HepG2 (cell line): Measurements from ENCODE around the gene PSENEN. TPM values are rescaled to one million over a fixed set of nuclear protein-coding genes. Genes with fewer than 3 reads are reported as not detected.
A peak's percentile ranks its signal among the peaks of the same experiment; 100 is the strongest.

Source experiments
- ATAC-seq: fragments of 200-7000 bp; cut with Tn5 transposase; 3 replicates; pipeline ENCODE4 v1.9.1; 2020; ENCODE audit warnings: mild to moderate bottlenecking, moderate library complexity
- BruUV-seq: library from RNA; stranded (reverse); fragments of 400-500 nt; replicated peaks from 2 replicates; lab custom pipeline; 2021; lab: Mats Ljungman, UMichigan
- CTCF ChIA-PET: fragments of 300-600 bp; formaldehyde crosslinking; extraction: SDS; loops from one replicate; lab custom pipeline; 2021; ENCODE audit warnings: low total read pairs, inconsistent platforms, low intra/inter-chr PET ratio; lab: Yijun Ruan, JAX
- POLR2A ChIA-PET: fragments of 350-600 bp; sonication (Branson Sonifier 250); formaldehyde crosslinking; loops from one replicate; lab custom pipeline; 2020; ENCODE audit warnings: antibody characterized with exemption, inconsistent platforms; lab: Yijun Ruan, JAX
- DNase-seq: peaks from one replicate; pipeline ENCODE4 v3.0.0-alpha.2; 2015; ENCODE audit warnings: low spot score
- FAIRE-seq: peaks from 3 replicates; lab custom pipeline; 2011; peaks lifted over from hg19 to GRCh38; lab: Jason Lieb, UNC
- H2AFZ ChIP-seq: one replicate; pipeline ENCODE4 v1.6.1; 2011; ENCODE audit warnings: low read length, inconsistent platforms
- H3K27ac ChIP-seq: fragments of 300-600 bp; 3 replicates; pipeline ENCODE4 v1.8.0; 2011; ENCODE audit warnings: mixed run types, mild to moderate bottlenecking, mixed read lengths, low read length, inconsistent platforms; ENCODE audit not compliant: insufficient read depth; ENCODE audit errors: extremely low read length
- H3K27me3 ChIP-seq, 2 experiments: fragments of 200-600 bp in 1 of 2; 2 replicates in 1 of 2; 3 replicates in 1 of 2; pipeline versions ENCODE4 v1.6.0 to v1.8.0; 2011; ENCODE audit warnings: low read length in 2 of 2, mild to moderate bottlenecking in 2 of 2, moderate library complexity in 2 of 2, inconsistent platforms in 1 of 2; ENCODE audit not compliant: insufficient read depth in 2 of 2, control insufficient read depth in 1 of 2
- H3K36me3 ChIP-seq, 2 experiments: fragments of 200-600 bp in 1 of 2; replicated peaks in 1 of 2; 2 replicates in 1 of 2; 3 replicates in 1 of 2; pipeline versions ENCODE4 v1.5.1 to v1.8.0; 2011; ENCODE audit warnings: low read length in 2 of 2, inconsistent platforms in 1 of 2; ENCODE audit not compliant: insufficient read depth in 2 of 2, control insufficient read depth in 1 of 2
- H3K4me1 ChIP-seq: 2 replicates; pipeline ENCODE4 v1.5.1; 2012; ENCODE audit warnings: low read length, inconsistent platforms; ENCODE audit not compliant: insufficient read depth
- H3K4me2 ChIP-seq: 2 replicates; pipeline ENCODE4 v1.6.0; 2011; ENCODE audit warnings: low read depth, low read length, inconsistent platforms
- H3K4me3 ChIP-seq, 3 experiments: fragments of 200-600 bp in 1 of 3; sonication (generic), shearing (Covaris generic) in 1 of 3; replicated peaks in 1 of 3; 2 replicates each; pipeline ENCODE4 v1.5.1; 2011 to 2016; ENCODE audit warnings: low read length in 3 of 3, inconsistent platforms in 2 of 3, low read depth in 2 of 3, mild to moderate bottlenecking in 2 of 3, control low read depth in 1 of 3, mixed read lengths in 1 of 3; ENCODE audit not compliant: insufficient read depth in 1 of 3
- H3K79me2 ChIP-seq: one replicate; pipeline ENCODE4 v1.6.1; 2011; ENCODE audit warnings: low read length, inconsistent platforms; ENCODE audit not compliant: insufficient read depth
- H3K9ac ChIP-seq: 2 replicates; pipeline ENCODE4 v1.6.0; 2011; ENCODE audit warnings: mild to moderate bottlenecking, low read depth, low read length, inconsistent platforms; ENCODE audit not compliant: insufficient read depth
- H3K9me3 ChIP-seq: 2 replicates; pipeline ENCODE4 v1.5.1; 2012; ENCODE audit warnings: mild to moderate bottlenecking, low read length
- H4K20me1 ChIP-seq: 2 replicates; pipeline ENCODE4 v1.6.0; 2011; ENCODE audit warnings: inconsistent platforms, mild to moderate bottlenecking, low read length, moderate library complexity; ENCODE audit not compliant: insufficient read depth
- CAMTA2 ChIP-seq: sonication (generic); formaldehyde crosslinking; IDR thresholded peaks from 2 replicates; pipeline ENCODE4 v1.4.0; 2020; ENCODE audit warnings: mild to moderate bottlenecking, missing genetic modification reagents, borderline replicate concordance
- ETV6 ChIP-seq: sonication (generic); formaldehyde crosslinking; conservative IDR thresholded peaks from 2 replicates; pipeline ENCODE4 v1.4.0; 2020; ENCODE audit warnings: missing genetic modification reagents
- FOXA1 ChIP-seq, 2 experiments: fragments of 450-650 bp in 1 of 2; sonication (generic) in 1 of 2; formaldehyde crosslinking in 1 of 2; IDR thresholded peaks; 2 replicates each; pipeline versions ENCODE4 v1.4.0 to v1.6.1; 2016 to 2020; ENCODE audit warnings: missing genetic modification reagents in 1 of 2
- HNF1A ChIP-seq, 2 experiments: sonication (generic) in 1 of 2; formaldehyde crosslinking in 1 of 2; IDR thresholded peaks; 2 replicates each; pipeline versions ENCODE4 v1.4.0 to v1.6.1; 2016 to 2020; ENCODE audit warnings: borderline replicate concordance in 1 of 2, low read depth in 1 of 2, mild to moderate bottlenecking in 1 of 2, missing genetic modification reagents in 1 of 2
- IKZF1 ChIP-seq: fragments of 450-650 bp; IDR thresholded peaks from 2 replicates; pipeline ENCODE4 v1.7.1; 2016
- MAFK ChIP-seq, 2 experiments: IDR thresholded peaks in 1 of 2; conservative IDR thresholded peaks in 1 of 2; 2 replicates each; pipeline ENCODE4 v1.6.1; 2011; ENCODE audit warnings: improper control_type of control experiment in 2 of 2, low read length in 2 of 2
- ONECUT2 ChIP-seq: sonication (generic); formaldehyde crosslinking; IDR thresholded peaks from 2 replicates; pipeline ENCODE4 v1.4.0; 2020; ENCODE audit warnings: missing genetic modification reagents
- RAD21 ChIP-seq: fragments of 450-650 bp; formaldehyde crosslinking; IDR thresholded peaks from 2 replicates; pipeline ENCODE4 v1.5.0; 2020; ENCODE audit warnings: mild to moderate bottlenecking
- ZBTB20 ChIP-seq: sonication (generic); formaldehyde crosslinking; IDR thresholded peaks from 2 replicates; pipeline ENCODE4 v1.8.1; 2023; ENCODE audit warnings: missing genetic modification reagents, low read depth, mild to moderate bottlenecking, borderline replicate concordance
- ZNF557 ChIP-seq: sonication (generic); formaldehyde crosslinking; IDR thresholded peaks from 2 replicates; pipeline ENCODE4 v1.4.0; 2020; ENCODE audit warnings: missing genetic modification reagents
- ZNF644 ChIP-seq: IDR thresholded peaks from 2 replicates; pipeline ENCODE4 v1.6.1; 2016; ENCODE audit warnings: low read depth
- ZNF691 ChIP-seq: sonication (generic); formaldehyde crosslinking; IDR thresholded peaks from 2 replicates; pipeline ENCODE4 v1.4.0; 2020; ENCODE audit warnings: missing genetic modification reagents, low read depth, mild to moderate bottlenecking, borderline replicate concordance
- ZNF724P ChIP-seq: sonication (generic); formaldehyde crosslinking; IDR thresholded peaks from 2 replicates; pipeline ENCODE4 v1.8.0; 2022; ENCODE audit warnings: missing genetic modification reagents, borderline replicate concordance
- ZNF879 ChIP-seq: sonication (generic); formaldehyde crosslinking; IDR thresholded peaks from 2 replicates; pipeline ENCODE4 v1.8.1; 2023; ENCODE audit warnings: missing genetic modification reagents
- WGBS: methylation state at CpG from one replicate; pipeline ENCODE4 v1.1.6; 2017; ENCODE audit warnings: low lambda C conversion rate; 5-methylcytosine and 5-hydroxymethylcytosine counted together
- in situ Hi-C: cut with HindIII; loops from 2 replicates; pipeline ENCODE4 v1.10.0; 2017; ENCODE audit warnings: low pct_unique_long_range_greater_than_20kb; ENCODE audit not compliant: extremely low pct_ligation_motif_present
- intact Hi-C: fragments of 100-400 bp; cut with micrococcal nuclease; formaldehyde crosslinking; loops from one replicate; pipeline ENCODE4 v1.10.0; 2022; ENCODE audit not compliant: unreplicated experiment
- polyA plus RNA-seq, 8 experiments: library from polyadenylated mRNA; depleted of rRNA in 3 of 8; stranded (reverse) in 7 of 8; unstranded in 1 of 8; fragments of >200 nt; fragmentation: Illumina TruSeq in 4 of 8; extraction: Trizol in 4 of 8; gene quantifications; 2 replicates each; pipeline versions ENCODE4 v1.2.1 to v1.2.3, GENCODE V29; 2011 to 2016; ENCODE audit warnings: low read depth in 4 of 8, missing spikeins in 1 of 8, mixed read lengths in 1 of 8; ENCODE audit not compliant: insufficient read depth in 1 of 8
- total RNA-seq, 5 experiments: library from RNA; depleted of rRNA; stranded (reverse); fragments of >200 nt; fragmentation: Illumina TruSeq; extraction: Trizol; gene quantifications; 2 replicates each; pipeline ENCODE4 v1.2.3, GENCODE V29; 2016; ENCODE audit warnings: low read depth in 1 of 5
- TF ChIP-seq, protein P1 (sequence below): IDR thresholded peaks from 2 replicates; pipeline ENCODE4 v1.6.1; 2016; ENCODE audit warnings: low read depth, control low read depth
- TF ChIP-seq, protein P2 (sequence below): sonication (generic); formaldehyde crosslinking; IDR thresholded peaks from 2 replicates; pipeline ENCODE4 v1.4.0; 2020; ENCODE audit warnings: missing genetic modification reagents

Gene PSENEN
- total and polyA plus RNA-seq, 2 of the 13 experiments (the other 11 are each of a cell fraction or from before 2014, with no cell fraction given): 16.9 to 34.2 TPM

DNA sequence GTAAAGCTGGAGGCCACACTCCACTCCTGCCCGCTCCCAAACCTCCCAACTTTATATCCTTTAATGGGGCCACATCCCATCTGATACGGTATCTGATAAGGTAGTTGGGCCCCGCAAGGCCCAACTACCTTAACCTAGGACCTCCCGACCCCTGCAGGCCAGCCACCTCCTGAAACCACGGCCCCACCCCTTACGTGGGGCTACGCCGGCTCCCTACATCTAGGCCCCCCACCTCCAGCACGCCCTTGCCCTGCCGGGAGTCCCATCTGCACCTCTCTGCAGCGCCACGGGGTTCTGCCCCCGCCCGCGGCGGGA is 5.4 kb upstream of the PSENEN start:
- Histone ChIP-seq H3K4me1 (peaks cover 29% of the 10 kb centered on the region), H2AFZ (no peak overlapping the region), H3K9me3 (no peaks in the 10 kb centered on the region), H3K79me2 (no peaks in the 10 kb centered on the region), H3K36me3 (peaks cover 13 to 37% of the 10 kb centered on the region in 2 experiments; a peak in 4 of 5 replicates), H4K20me1 (no peaks in the 10 kb centered on the region), H3K27me3 (no peaks in the 10 kb centered on the region), H3K27ac (peak overlapping the region; percentile 89), H3K4me2 (peak overlapping the region; percentile 84), H3K9ac (peak overlapping the region; percentile 70), H3K4me3 (peak overlapping the region; percentile 65 to 84 (median 80))
- POLR2A ChIA-PET: interaction anchor here (0.9 to 4.6 kb wide), 25 partner anchors 8 to 191 kb away, joined by 3 to 69 read pairs (median 5); partner anchors contain the start of genes HAUS5, HSPB6, LIN37 and PROSER3
- CTCF ChIA-PET: interaction anchor here (1.4 kb wide), 1 partner anchor 47 kb away, joined by 3 read pairs; no protein-coding TSS in a partner anchor
- DNase-seq (no peak), FAIRE-seq (no peak), ATAC-seq (no peak)
- no TSS peak for BruUV-seq
- 2% methylated on average over 13 of the region's 16 CpGs for WGBS
- intact Hi-C loops (loop anchor here (2.0 to 10.0 kb wide), 2 partner anchors 21 to 45 kb away; partner anchors contain the start of gene KMT2B), in situ Hi-C loops (no loop called here)
- TF ChIP-seq HNF1A (IDR thresholded peaks at IDR 0.05; ENCODE audit: low read depth) (no peak), HNF1A (CRISPR knock-in tag; IDR thresholded peaks at IDR 0.05; ENCODE audit: borderline replicate concordance) (no peak), ZNF691 (CRISPR knock-in tag) (no peak), ETV6 (no peak), IKZF1 (no peak), ZNF724P (CRISPR knock-in tag) (peak; percentile 9; the same call in 1 of the 2 replicates), ZBTB20 (no peak), ONECUT2 (CRISPR knock-in tag) (no peak), CAMTA2 (CRISPR knock-in tag) (no peak), ZNF879 (CRISPR knock-in tag) (no peak), RAD21 (peak; percentile 33), FOXA1 (IDR thresholded peaks at IDR 0.05) (no peak), FOXA1 (CRISPR knock-in tag; IDR thresholded peaks at IDR 0.05) (no peak), ZNF557 (CRISPR knock-in tag) (no peak), MAFK (conservative IDR thresholded peaks at IDR 0.05 in 1 of 2, IDR thresholded peaks at IDR 0.05 in 1 of 2; ENCODE audit: low read length in 2 of 2) (no peak), ZNF644 (CRISPR knock-in tag) (no peak)
- TF ChIP-seq, protein P1, sequence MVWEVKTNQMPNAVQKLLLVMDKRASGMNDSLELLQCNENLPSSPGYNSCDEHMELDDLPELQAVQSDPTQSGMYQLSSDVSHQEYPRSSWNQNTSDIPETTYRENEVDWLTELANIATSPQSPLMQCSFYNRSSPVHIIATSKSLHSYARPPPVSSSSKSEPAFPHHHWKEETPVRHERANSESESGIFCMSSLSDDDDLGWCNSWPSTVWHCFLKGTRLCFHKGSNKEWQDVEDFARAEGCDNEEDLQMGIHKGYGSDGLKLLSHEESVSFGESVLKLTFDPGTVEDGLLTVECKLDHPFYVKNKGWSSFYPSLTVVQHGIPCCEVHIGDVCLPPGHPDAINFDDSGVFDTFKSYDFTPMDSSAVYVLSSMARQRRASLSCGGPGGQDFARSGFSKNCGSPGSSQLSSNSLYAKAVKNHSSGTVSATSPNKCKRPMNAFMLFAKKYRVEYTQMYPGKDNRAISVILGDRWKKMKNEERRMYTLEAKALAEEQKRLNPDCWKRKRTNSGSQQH: no peak
- TF ChIP-seq, protein P2, sequence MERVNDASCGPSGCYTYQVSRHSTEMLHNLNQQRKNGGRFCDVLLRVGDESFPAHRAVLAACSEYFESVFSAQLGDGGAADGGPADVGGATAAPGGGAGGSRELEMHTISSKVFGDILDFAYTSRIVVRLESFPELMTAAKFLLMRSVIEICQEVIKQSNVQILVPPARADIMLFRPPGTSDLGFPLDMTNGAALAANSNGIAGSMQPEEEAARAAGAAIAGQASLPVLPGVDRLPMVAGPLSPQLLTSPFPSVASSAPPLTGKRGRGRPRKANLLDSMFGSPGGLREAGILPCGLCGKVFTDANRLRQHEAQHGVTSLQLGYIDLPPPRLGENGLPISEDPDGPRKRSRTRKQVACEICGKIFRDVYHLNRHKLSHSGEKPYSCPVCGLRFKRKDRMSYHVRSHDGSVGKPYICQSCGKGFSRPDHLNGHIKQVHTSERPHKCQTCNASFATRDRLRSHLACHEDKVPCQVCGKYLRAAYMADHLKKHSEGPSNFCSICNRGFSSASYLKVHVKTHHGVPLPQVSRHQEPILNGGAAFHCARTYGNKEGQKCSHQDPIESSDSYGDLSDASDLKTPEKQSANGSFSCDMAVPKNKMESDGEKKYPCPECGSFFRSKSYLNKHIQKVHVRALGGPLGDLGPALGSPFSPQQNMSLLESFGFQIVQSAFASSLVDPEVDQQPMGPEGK (CRISPR knock-in tag): peak; percentile 73; the same call in 1 of the 2 replicates
